ENCODE results near the gene HLA-DMB.

DNA sequence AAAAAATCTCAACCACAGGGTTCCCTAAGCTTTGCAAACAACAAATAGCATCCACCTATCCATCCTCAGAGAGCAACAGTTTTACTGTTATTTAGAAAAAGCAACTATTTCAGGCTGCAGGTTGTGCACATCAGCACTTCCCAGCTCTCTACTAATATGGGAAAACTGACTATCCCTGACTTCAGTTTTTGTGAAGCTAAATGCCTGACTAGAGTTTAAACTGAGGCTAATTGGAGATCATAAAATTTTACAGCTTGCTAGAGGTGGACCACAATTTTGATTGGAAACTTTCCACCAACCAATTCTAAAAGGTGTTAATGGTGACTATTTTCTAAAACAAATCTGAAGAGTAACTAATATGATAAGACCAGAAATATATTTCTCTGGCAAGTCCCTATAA is 36.9 kb downstream of the HLA-DMB start:
- no peak for TF ChIP-seq RELB (IDR thresholded peaks at IDR 0.05; ENCODE audit: low read depth)
- no peak for TF ChIP-seq CTCF (IDR thresholded peaks at IDR 0.05 in 2 of 3, conservative IDR thresholded peaks at IDR 0.05 in 1 of 3; ENCODE audit: control insufficient read depth in 2 of 3, extremely low read depth in 1 of 3, insufficient read depth in 1 of 3, low read depth in 3 of 3, low read length in 3 of 3)

All from GM12878 (cell line).